NCI-H82 treated with DMSO at 0.1 percent for 48 hours (cell line): Measurements from ENCODE around the gene KIF1B.
"Not testable (repeated sequence)": the region's sequence is repeated elsewhere in the genome, so short reads cannot be mapped to it uniquely, and the experiment has no call there.

Source experiments
- DNase-seq: peaks from one replicate; lab custom pipeline; 2025; ENCODE audit not compliant: unreplicated experiment; lab: John Stamatoyannopoulos, UW

Gene KIF1B

GRCh38 chr1:10236405-10237156, 26.2 kb downstream of the KIF1B start:
- no peak for DNase-seq

DNA sequence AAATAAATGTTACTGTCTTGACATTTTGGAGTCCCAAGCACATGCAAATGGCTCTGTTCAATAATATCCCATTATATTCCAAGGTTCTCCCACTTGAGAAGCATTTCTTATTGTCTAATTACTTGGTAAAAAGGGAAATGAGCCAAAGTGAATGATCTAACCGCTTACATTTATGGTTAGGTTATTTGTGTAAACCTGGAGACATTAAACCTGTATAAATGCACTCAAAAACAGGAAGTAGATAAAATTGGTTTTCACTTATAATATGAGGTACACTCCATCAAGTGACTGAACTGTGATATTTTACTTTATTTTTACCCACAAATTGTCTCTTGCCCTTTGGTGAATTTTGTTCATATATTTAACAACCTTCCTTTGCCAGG, 26.8 kb downstream of the KIF1B start:
- no peak for DNase-seq

DNA sequence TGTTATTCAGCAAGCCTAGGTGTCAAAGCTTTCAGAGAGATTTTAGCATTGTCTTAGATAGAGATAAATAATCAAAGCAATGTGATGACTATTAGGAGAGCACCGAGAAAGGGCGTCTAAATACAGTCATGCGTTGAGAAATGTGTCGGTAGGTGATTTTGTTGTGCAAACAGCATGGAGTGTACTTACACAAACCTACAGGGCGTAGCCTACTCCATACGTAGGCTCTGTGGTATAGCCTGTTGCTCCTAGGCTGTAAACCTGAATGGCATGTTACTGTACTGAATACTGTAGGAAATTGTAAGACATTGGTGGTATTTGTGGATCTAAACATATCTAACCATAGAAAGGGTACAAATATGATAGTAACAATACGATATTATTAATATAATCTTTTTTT, 31.8 kb downstream of the KIF1B start:
- DNase-seq: no peak

DNA sequence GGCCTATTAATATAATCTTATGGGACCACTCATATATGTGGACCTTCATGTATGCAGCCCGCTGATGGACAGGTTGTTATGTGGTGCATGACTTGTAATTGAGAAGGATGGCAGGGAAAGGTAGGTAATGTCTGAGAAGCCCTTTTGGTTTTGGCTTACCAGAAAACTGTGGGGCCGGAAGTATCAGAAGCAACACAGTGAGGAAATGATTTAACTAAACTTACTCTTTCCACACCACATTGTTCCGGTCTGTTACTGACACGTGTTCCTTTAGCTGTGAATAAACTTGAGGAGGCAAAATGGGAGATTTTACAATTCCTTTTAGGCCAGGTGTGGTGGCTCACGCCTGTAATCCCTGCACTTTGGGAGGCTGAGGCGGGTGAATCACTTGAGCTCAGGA, 32.4 kb downstream of the KIF1B start:
- no peak for DNase-seq

DNA sequence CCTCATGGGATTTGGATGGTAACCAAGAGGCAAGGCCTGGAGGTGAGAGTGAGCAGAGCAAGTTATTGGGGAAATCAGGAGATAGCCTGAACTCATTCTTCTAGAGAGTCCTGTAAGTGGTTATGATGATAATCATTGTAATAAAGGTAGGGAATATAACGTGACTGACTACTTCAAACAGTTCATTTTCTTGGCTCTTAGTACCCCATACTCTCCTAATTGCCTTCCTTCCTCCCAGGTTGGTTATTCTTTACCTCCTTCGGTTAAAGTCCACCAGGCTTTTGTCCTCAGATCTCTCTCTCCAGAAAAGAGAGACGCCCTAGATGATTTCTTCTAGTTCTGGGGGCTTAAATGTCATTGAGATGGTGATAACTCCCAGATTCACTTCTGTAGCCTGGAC, 35.3 kb downstream of the KIF1B start:
- DNase-seq: no peak

DNA sequence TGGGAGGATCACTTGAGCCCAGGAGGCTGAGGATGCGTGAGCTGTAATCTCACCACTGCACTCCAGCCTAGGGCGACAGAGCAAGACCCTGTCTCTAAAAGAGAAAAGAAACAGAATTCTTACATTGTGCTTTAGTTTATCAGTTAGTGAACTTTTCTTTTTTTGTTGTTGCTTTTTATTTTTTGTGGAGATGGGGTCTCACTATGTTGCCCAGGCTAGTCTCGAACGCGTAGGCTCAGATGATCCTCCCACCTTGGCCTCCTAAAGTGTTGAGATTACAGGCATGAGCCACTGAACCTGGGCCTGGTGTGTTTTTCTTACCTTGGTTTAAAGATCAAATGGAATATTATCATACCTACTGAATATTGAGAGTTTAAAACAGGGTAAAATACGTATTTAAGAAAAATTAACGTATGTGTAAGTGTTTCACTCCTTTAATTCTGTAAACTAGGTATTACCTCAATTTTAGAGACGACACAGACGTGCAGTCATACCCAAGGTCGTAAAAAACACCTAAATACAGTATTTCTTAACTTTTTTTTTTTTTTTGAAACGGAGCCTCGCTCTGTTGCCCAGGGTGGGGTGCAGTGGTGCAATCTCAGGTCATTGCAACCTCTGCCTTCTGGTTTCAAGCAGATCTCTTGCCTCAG, 39.6 kb downstream of the KIF1B start:
- no peak for DNase-seq

GRCh38 chr1:10250663-10251062, 40.3 kb downstream of the KIF1B start:
- DNase-seq: peak; percentile 92

GRCh38 chr1:10251325-10252108, 41.1 kb downstream of the KIF1B start:
- DNase-seq: not testable (repeated sequence)

DNA sequence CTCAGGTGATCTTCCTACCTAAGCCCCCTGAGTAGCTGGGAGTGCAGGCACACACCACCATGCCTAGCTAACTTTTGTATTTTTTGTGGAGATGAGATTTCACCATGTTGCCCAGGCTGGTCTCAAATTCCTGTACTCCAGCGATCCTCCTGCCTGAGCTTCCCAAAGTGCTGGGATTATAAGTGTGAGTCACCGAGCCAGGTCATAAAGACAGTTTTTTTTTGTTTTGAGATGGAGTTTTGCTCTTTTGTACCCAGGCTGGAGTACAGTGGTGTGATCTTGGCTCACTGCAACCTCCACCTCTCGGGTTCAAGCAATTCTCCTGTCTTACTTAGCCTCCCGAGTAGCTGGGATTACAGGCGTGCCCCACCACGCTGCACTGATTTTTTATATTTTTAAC, 42.1 kb downstream of the KIF1B start:
- no peak for DNase-seq

DNA sequence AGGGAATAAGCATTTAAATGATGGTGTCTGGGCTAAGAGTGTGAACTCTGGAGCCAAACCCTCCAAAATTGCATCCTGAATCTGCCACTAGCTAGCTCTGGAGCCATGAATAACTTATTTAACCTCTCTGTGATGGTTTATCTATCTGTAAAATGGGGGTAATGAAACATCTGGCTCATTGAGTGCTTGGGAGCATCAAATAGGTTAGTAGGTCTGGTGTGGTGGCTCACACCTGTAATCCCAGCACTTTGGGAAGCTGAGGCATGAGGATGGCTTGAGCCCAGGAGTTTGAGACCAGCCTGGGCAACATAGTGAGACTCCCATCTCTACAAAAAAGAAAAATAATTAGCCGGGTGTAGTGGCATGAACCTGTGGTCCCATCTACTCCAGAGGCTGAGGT, 42.8 kb downstream of the KIF1B start:
- DNase-seq: no peak

- DNase-seq: peak; percentile 97
Observed at GRCh38 chr1:10253755-10254154, 43.4 kb downstream of the KIF1B start.

DNA sequence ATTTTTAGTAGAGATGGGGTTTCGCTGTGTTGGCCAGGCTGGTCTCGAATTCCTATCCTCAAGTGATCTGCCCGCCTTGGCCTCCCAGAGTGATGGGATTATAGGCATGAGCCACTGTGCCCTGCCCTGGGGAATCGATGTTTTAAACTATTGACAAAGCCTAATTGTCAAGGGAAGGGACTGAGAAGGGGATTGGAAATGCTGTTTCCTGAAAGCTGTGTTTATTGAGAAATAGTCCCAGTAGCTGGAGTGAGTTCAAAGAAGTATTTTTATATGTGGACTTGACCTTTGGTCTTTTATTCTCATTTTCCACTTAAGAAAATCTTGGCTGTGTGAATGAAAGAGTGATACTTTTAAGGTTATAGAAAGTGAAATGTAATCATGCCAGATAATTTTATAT, 47.5 kb downstream of the KIF1B start:
- DNase-seq: no peak

DNA sequence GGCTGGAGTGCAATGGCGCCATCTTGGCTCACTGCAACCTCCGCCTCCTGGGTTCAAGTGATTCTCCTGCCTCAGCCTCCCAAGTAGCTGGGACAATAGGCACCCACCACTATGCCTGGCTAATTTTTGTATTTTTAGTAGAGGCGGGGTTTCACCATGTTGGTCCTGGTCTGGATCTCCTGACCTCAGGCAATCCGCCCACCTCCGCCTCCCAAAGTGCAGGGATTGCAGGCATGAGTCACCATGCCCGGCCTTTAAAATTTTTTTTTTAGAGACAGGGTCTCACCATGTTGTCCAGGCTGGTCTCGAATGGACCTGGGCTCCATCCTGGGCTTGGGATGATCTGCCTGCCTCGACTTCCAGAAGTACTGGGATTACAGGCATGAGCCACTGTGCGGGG, 49.2 kb downstream of the KIF1B start:
- DNase-seq: not testable (repeated sequence)

DNA sequence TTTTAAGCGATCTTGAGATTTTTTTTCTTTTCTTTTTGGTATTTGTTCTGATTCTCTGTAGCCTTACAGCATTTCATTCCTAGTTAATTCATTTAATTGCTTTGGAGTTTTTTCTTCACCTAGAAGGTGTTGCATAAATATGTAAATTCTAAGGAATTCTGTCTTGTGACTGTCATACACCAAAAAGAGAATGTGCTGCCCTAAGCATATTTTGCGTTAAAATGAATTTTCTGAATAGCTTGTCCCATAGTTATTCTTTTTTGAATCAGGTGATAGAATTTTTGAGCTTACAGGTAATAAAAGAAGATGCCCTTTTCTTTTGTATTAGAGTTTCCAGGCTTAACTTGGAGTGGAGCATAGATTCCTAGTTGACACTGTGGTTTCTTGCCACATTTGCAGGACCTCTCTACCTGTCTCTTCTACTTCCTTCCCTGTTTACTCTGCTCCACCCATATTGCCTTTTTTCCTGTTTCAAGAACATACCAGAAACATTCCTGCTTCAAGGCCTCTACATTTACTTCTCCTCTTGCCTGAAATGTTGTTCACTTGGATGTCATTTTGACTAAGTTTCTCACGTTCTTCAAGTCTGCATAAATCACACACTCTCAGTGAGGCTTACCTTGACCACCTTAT, 53.2 kb downstream of the KIF1B start:
- DNase-seq: no peak

- no peak for DNase-seq
Observed at GRCh38 chr1:10265027-10265426, 54.7 kb downstream of the KIF1B start.

DNA sequence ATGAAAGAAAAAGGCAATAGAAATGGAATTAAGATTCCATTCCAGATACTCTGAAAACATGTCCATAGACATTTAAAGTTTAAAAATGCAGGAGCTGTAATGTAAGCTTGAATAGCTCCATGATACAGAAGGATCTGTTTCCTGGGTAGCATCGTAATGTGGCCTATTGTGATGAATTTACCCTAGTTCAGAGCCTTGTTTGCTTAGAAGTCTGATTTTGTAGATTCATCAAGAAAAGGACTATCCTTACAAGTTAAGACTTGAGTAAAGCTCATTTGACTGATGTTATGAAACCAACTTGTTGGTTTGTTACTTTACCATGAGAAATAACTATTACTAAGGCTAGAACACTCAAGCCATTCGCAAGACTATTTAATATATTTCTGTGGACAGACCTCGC, 55.5 kb downstream of the KIF1B start:
- no peak for DNase-seq

DNA sequence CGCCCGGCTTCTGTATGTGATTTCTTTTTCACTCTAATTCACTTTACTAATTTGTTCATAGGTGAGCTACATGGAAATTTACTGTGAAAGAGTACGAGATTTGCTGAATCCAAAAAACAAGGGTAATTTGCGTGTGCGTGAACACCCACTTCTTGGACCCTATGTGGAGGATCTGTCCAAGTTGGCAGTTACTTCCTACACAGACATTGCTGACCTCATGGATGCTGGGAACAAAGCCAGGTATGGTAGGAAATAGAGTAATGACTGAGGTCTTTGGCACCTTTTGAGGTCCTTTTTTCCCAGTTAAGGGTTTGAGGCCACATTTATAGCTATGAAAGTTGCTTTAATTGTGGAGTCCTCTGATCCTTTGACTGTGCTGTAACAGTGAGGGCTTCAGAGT, 56.9 kb downstream of the KIF1B start:
- DNase-seq: no peak

DNA sequence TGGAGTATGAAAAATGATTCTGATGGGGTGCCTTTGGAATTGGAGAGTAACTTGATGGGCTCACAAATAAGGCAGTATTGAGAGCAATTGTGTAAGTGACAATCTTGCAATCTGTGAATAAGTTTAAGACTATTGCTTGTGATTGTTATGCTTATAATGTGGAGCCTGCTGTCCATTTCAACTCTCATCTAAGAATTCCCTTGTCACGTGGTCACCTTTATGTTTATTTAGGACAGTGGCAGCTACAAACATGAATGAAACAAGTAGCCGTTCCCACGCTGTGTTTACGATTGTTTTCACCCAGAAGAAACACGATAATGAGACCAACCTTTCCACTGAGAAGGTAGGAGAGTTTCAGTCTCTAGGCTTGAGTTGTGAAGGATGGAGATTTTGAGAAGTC, 57.6 kb downstream of the KIF1B start:
- DNase-seq: no peak

GRCh38 chr1:10271090-10271489, 60.7 kb downstream of the KIF1B start:
- DNase-seq: no peak

DNA sequence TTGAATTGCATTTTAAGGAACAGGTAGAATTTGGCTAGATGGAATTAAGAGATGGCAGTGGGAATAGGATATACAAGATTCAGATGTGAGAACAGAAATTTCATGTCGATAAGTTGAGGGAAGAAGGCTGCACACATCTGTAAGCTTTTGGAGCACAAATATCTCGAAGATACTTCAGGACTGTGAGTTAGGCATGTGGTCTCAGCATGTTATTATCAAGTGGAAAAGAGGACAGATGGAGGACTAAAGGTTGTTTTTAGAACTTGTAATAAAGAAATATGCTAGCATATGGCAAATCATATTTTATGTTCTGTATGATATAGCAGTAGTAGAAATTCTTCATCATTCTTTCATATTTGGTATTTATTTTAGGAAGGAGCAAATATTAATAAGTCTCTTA, 61.5 kb downstream of the KIF1B start:
- DNase-seq: no peak

DNA sequence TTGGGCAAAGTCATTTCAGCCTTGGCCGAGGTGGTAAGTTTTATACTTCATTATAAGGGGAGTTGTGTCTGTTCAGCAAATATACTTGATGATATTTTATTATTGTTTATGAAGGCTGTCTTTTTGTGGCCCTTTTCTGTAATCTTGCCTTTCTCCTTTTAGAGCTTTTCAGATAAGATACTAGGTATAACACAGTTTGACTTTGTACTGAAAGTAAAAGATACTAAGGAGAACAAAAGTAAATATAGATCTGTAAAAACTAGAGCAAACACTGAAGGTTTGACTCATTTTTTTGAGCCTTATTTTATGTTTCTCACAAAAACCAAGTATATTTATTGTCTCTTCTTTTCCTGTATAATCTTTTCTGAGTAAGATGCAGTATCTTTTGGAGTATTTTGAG, 61.9 kb downstream of the KIF1B start:
- no peak for DNase-seq

DNA sequence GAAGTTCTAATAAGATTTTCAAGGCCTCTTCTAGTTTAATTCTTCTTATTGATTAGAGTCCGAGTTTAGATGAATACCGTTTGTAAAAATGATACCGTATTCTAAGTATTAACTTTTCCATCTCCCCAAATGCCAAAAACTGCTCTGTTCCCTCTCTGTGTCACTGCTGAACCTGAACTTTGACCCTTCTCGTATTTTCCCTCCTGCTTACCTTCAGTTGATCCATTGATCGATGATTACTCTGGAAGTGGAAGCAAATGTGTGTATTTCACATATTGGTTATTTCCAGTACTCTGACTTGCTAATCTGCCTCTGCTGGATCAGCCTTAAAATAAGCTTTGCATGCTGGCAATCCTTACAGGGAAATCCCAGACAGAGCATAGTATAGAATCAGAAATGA, 68.5 kb downstream of the KIF1B start:
- DNase-seq: no peak
